Neuronal stem cell (in vitro differentiated cells): ENCODE measurements around the gene KLF3.
A peak's percentile ranks its signal among the peaks of the same experiment; 100 is the strongest.
"Not testable (repeated sequence)": the region's sequence is repeated elsewhere in the genome, so short reads cannot be mapped to it uniquely, and the experiment has no call there.

Experiments used
- DNase-seq: peaks from one replicate; pipeline ENCODE4 v3.0.0-alpha.2; 2013; ENCODE audit warnings: low spot score
- H2AFZ ChIP-seq: one replicate; pipeline ENCODE4 v1.6.1; 2013; ENCODE audit warnings: mild to moderate bottlenecking, low read length, inconsistent platforms
- H2AK5ac ChIP-seq: 2 replicates; pipeline ENCODE4 v1.6.1; 2013; ENCODE audit warnings: low read depth, mild to moderate bottlenecking, inconsistent platforms, low read length, moderate library complexity, mixed read lengths
- H2BK120ac ChIP-seq: 2 replicates; pipeline ENCODE4 v1.6.1; 2013; ENCODE audit warnings: low read depth, mild to moderate bottlenecking, inconsistent platforms, low read length, moderate library complexity, mixed read lengths
- H2BK12ac ChIP-seq: one replicate; pipeline ENCODE4 v1.6.1; 2013; ENCODE audit warnings: low read length, inconsistent platforms
- H2BK15ac ChIP-seq: 2 replicates; pipeline ENCODE4 v1.6.1; 2013; ENCODE audit warnings: mild to moderate bottlenecking, low read length, inconsistent platforms, mixed read lengths
- H2BK5ac ChIP-seq: one replicate; pipeline ENCODE4 v1.6.1; 2013; ENCODE audit warnings: inconsistent platforms, mild to moderate bottlenecking, low read length, moderate library complexity
- H3K14ac ChIP-seq: one replicate; pipeline ENCODE4 v1.6.1; 2013; ENCODE audit warnings: low read length, inconsistent platforms
- H3K18ac ChIP-seq: 2 replicates; pipeline ENCODE4 v1.6.1; 2013; ENCODE audit warnings: low read length, inconsistent platforms
- H3K23ac ChIP-seq: 2 replicates; pipeline ENCODE4 v1.6.1; 2013; ENCODE audit warnings: low read depth, mild to moderate bottlenecking, mixed read lengths, low read length, inconsistent platforms; ENCODE audit not compliant: poor library complexity
- H3K27ac ChIP-seq: replicated peaks from 3 replicates; pipeline ENCODE4 v1.5.1; 2013; ENCODE audit warnings: low read length, inconsistent platforms
- H3K27me3 ChIP-seq, 3 experiments: 2 replicates each; pipeline ENCODE4 v1.6.1; 2013; ENCODE audit warnings: low read length in 3 of 3, mild to moderate bottlenecking in 2 of 3, inconsistent platforms in 1 of 3, low read depth in 1 of 3, mixed read lengths in 1 of 3, moderate library complexity in 1 of 3; ENCODE audit not compliant: control insufficient read depth in 3 of 3, insufficient read depth in 3 of 3
- H3K36me3 ChIP-seq, 2 donors: replicated peaks in 1 of 2; 2 replicates each; pipeline ENCODE4 v1.6.1; 2013; ENCODE audit warnings: low read length in 2 of 2; ENCODE audit not compliant: control insufficient read depth in 2 of 2, insufficient read depth in 2 of 2
- H3K4ac ChIP-seq: 2 replicates; pipeline ENCODE4 v1.6.1; 2013; ENCODE audit warnings: inconsistent platforms, mild to moderate bottlenecking, low read length, moderate library complexity
- H3K4me1 ChIP-seq, 2 donors: 1 replicate in 1 of 2; 2 replicates in 1 of 2; pipeline ENCODE4 v1.6.1; 2013; ENCODE audit warnings: low read length in 2 of 2, low read depth in 1 of 2; ENCODE audit not compliant: control insufficient read depth in 2 of 2, insufficient read depth in 1 of 2
- H3K4me2 ChIP-seq: one replicate; pipeline ENCODE4 v1.6.1; 2013; ENCODE audit warnings: mild to moderate bottlenecking, low read length, inconsistent platforms; ENCODE audit not compliant: insufficient read depth, poor library complexity, severe bottlenecking
- H3K4me3 ChIP-seq, 2 donors: 2 replicates each; pipeline ENCODE4 v1.5.1; 2013; ENCODE audit warnings: low read length in 2 of 2, mild to moderate bottlenecking in 2 of 2, inconsistent platforms in 1 of 2, moderate library complexity in 1 of 2
- H3K79me1 ChIP-seq: one replicate; pipeline ENCODE4 v1.6.1; 2013; ENCODE audit warnings: low read depth, mild to moderate bottlenecking, inconsistent platforms, low read length, moderate library complexity
- H3K9ac ChIP-seq: one replicate; pipeline ENCODE4 v1.6.1; 2013; ENCODE audit warnings: mild to moderate bottlenecking, low read depth, low read length, inconsistent platforms; ENCODE audit not compliant: poor library complexity
- H3K9me3 ChIP-seq, 2 donors: replicated peaks in 1 of 2; 2 replicates each; pipeline versions ENCODE3 to v1.6.1; 2013; ENCODE audit warnings: low read length in 2 of 2, mild to moderate bottlenecking in 2 of 2, inconsistent platforms in 1 of 2, low read depth in 1 of 2, mixed read lengths in 1 of 2, moderate library complexity in 1 of 2; ENCODE audit not compliant: control insufficient read depth in 2 of 2, insufficient read depth in 1 of 2
- H4K8ac ChIP-seq: one replicate; pipeline ENCODE4 v1.6.1; 2013; ENCODE audit warnings: low read depth, mild to moderate bottlenecking, inconsistent platforms, low read length, moderate library complexity
- H4K91ac ChIP-seq: one replicate; pipeline ENCODE4 v1.6.1; 2013; ENCODE audit warnings: low read length, low read depth, mild to moderate bottlenecking, inconsistent platforms; ENCODE audit not compliant: poor library complexity
- WGBS, 2 donors: extraction: QIAGEN DNeasy Blood & Tissue Kit; methylation state at CpG; one replicate each; pipeline ENCODE4 v1.1.7; 2013; ENCODE audit warnings: missing lambda C conversion rate in 2 of 2, mixed read lengths in 1 of 2; ENCODE audit not compliant: insufficient read length in 2 of 2, insufficient replicate concordance in 1 of 2; ENCODE audit errors: extremely low coverage in 2 of 2; 5-methylcytosine and 5-hydroxymethylcytosine counted together

KLF3 gene

GRCh38 chr4:38625508-38625907, 38.5 kb upstream of the KLF3 start:
- Histone ChIP-seq H3K27ac (no peak overlapping the region), H3K23ac (no peak overlapping the region), H3K4ac (no peak overlapping the region), H3K79me1 (no peaks in the 10 kb centered on the region), H2BK15ac (no peak overlapping the region), H3K14ac (no peak overlapping the region), H3K9me3 (no peaks in the 10 kb centered on the region), H2BK120ac (no peak overlapping the region), H4K91ac (no peak overlapping the region), H3K4me2 (no peak overlapping the region), H4K8ac (no peak overlapping the region), H3K27me3 (no peaks in the 10 kb centered on the region), H2BK5ac (no peak overlapping the region), H3K9ac (no peak overlapping the region), H2AK5ac (no peak overlapping the region), H2BK12ac (no peak overlapping the region), H3K18ac (no peak overlapping the region), H3K36me3 (no peaks in the 10 kb centered on the region), H3K4me1 (no peaks in the 10 kb centered on the region), H2AFZ (no peak overlapping the region), H3K4me3 (no peak overlapping the region)
- DNase-seq: no peak
- no CpG with 5 or more reads among the region's 3 CpGs for WGBS, 2 donors

DNA sequence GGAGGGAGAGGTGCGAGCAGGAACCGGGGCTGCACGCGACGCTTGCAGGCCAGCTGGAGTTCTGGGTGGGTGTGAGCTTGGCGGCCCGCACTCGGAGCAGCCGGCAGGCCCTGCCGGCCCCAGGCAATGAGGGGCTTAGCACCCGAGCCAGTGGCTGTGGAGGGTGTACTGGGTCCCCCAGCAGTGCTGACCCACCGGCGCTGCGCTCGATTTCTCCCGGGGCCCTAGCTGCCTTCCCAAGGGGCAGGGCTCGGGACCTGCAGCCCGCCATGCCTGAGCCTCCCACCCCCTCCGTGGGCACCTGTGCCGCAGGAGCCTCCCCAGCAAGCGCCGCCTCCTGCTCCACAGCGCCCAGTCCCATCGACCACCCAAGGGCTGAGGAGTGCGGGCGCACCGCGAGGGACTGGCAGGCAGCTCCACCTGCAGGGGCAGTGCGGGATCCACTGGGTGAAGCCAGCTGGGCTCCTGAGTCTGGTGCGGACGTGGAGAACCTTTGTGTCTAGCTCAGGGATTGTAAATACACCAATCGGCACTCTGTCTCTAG, 37.0 kb upstream of the KLF3 start:
- not testable (repeated sequence) for H4K8ac ChIP-seq, H2AK5ac ChIP-seq, H3K14ac ChIP-seq, H2AFZ ChIP-seq, H2BK120ac ChIP-seq, H3K4ac ChIP-seq, H3K4me3 ChIP-seq, H3K4me2 ChIP-seq, DNase-seq, H3K4me1 ChIP-seq, H3K9me3 ChIP-seq, H2BK5ac ChIP-seq, H3K23ac ChIP-seq, H3K27ac ChIP-seq, H4K91ac ChIP-seq, H3K18ac ChIP-seq, H3K27me3 ChIP-seq, H3K9ac ChIP-seq, H3K79me1 ChIP-seq, H3K36me3 ChIP-seq
- Histone ChIP-seq H2BK12ac (peak overlapping the region; percentile 6), H2BK15ac (peak overlapping the region; percentile 26)
- WGBS, 2 donors: no CpG with 5 or more reads among the region's 32 CpGs

DNA sequence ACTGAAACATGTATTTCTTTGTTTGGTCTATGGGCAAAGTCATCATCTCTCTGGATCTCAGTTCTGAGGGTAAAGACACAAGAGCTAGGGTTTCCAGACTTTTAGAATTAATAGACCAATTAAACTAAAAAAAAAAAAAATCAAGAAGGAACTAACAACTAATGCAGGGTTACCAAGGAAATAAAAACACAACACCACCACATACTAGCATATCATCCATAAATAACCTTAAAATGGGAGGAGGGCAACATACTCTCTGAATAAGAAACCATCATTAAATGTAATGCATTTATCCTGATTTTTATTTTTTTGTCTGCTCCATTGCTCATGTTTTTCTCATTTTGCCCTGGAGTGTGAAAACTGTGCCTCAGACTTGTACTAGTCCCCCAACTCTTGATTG, 33.5 kb upstream of the KLF3 start:
- no peak overlapping the region for H3K4me3 ChIP-seq
- H3K4ac ChIP-seq: no peak overlapping the region
- no peak overlapping the region for H3K27ac ChIP-seq
- H2BK15ac ChIP-seq: no peak overlapping the region
- no peak overlapping the region for H3K14ac ChIP-seq
- H4K8ac ChIP-seq: no peak overlapping the region
- H2BK120ac ChIP-seq: no peak overlapping the region
- H4K91ac ChIP-seq: no peak overlapping the region
- no peaks in the 10 kb centered on the region for H3K79me1 ChIP-seq
- H3K9ac ChIP-seq: no peak overlapping the region
- no peak overlapping the region for H2AK5ac ChIP-seq
- no peak overlapping the region for H3K18ac ChIP-seq
- no peak overlapping the region for H3K23ac ChIP-seq
- no peak for DNase-seq
- H2AFZ ChIP-seq: no peak overlapping the region
- H3K9me3 ChIP-seq: no peaks in the 10 kb centered on the region
- peaks cover 0 to 2% of the 10 kb centered on the region in 2 donors for H3K4me1 ChIP-seq
- H3K36me3 ChIP-seq: no peaks in the 10 kb centered on the region
- H2BK12ac ChIP-seq: no peak overlapping the region
- no peak overlapping the region for H2BK5ac ChIP-seq
- no peak overlapping the region for H3K4me2 ChIP-seq
- no peaks in the 10 kb centered on the region for H3K27me3 ChIP-seq

- Histone ChIP-seq H3K4ac (no peak overlapping the region), H3K4me3 (no peak overlapping the region), H3K36me3 (no peaks in the 10 kb centered on the region), H3K4me1 (peaks cover 0 to 2% of the 10 kb centered on the region in 2 donors), H4K8ac (no peak overlapping the region), H3K27ac (no peak overlapping the region), H2BK12ac (no peak overlapping the region), H3K23ac (no peak overlapping the region), H2BK15ac (no peak overlapping the region), H2AFZ (no peak overlapping the region), H3K9ac (peak overlapping the region; percentile 53), H2BK120ac (no peak overlapping the region), H2AK5ac (no peak overlapping the region), H3K27me3 (no peaks in the 10 kb centered on the region), H3K18ac (no peak overlapping the region), H4K91ac (no peak overlapping the region), H3K79me1 (no peaks in the 10 kb centered on the region), H3K14ac (no peak overlapping the region), H3K4me2 (no peak overlapping the region), H3K9me3 (peaks cover 0 to 4% of the 10 kb centered on the region in 2 donors), H2BK5ac (no peak overlapping the region)
- DNase-seq: no peak
- WGBS, 2 donors: 100% methylated on average over 1 of the region's 3 CpGs; no CpG with 5 or more reads in 1 of the 2 donors
Observed at GRCh38 chr4:38634047-38634759, 29.8 kb upstream of the KLF3 start.
